NB4 (cell line): Measurements from ENCODE around the gene ATXN2L.

ENCODE experiments used
- POLR2A ChIP-seq: IDR thresholded peaks from 2 replicates; pipeline ENCODE4 v1.6.1; 2011; ENCODE audit warnings: mild to moderate bottlenecking; ENCODE audit not compliant: insufficient read length; ENCODE audit errors: extremely low read depth
- TF ChIP-seq, protein P1 (sequence below): IDR thresholded peaks from one replicate; pipeline ENCODE4 v1.5.1; 2012; ENCODE audit warnings: low read depth, low read length

DNA sequence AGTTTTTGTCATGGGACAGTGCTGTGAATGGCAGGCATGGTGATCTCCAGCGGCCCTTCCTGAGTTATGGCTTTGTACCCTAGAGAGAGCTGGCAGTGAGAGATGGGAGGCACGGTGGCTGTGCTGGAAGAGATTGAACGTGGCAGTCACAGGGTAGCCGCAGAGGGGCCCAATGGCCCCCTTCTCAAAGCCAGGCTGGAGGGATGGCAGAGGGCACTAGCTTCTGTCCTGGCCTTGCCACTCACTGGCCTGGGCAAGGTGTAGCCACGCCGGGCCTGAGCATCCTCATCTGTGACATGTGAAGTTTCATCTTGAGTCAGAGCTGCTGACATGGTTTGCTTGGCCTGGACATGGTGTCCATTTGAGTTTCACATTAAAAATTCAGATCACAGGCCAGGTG, 51.6 kb downstream of the ATXN2L start:
- TF ChIP-seq, protein P1, sequence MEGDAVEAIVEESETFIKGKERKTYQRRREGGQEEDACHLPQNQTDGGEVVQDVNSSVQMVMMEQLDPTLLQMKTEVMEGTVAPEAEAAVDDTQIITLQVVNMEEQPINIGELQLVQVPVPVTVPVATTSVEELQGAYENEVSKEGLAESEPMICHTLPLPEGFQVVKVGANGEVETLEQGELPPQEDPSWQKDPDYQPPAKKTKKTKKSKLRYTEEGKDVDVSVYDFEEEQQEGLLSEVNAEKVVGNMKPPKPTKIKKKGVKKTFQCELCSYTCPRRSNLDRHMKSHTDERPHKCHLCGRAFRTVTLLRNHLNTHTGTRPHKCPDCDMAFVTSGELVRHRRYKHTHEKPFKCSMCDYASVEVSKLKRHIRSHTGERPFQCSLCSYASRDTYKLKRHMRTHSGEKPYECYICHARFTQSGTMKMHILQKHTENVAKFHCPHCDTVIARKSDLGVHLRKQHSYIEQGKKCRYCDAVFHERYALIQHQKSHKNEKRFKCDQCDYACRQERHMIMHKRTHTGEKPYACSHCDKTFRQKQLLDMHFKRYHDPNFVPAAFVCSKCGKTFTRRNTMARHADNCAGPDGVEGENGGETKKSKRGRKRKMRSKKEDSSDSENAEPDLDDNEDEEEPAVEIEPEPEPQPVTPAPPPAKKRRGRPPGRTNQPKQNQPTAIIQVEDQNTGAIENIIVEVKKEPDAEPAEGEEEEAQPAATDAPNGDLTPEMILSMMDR: no peak
- no peak for TF ChIP-seq POLR2A
